Upper lobe of right lung (tissue), 1 donor: ENCODE results near the gene TUBD1. TPM values are rescaled to one million over a fixed set of nuclear protein-coding genes. Genes with fewer than 3 reads are reported as not detected.
A peak's percentile ranks its signal among the peaks of the same experiment; 100 is the strongest.
"Not testable (repeated sequence)": the region's sequence is repeated elsewhere in the genome, so short reads cannot be mapped to it uniquely, and the experiment has no call there.

Experiments used
- ATAC-seq: fragments of 200-7000 bp; cut with Tn5 transposase; one replicate; pipeline ENCODE4 v1.9.1; 2020; ENCODE audit warnings: mild to moderate bottlenecking, moderate library complexity
- DNase-seq: peaks from one replicate; pipeline ENCODE4 v3.0.0-alpha.2; 2020
- H3K27ac ChIP-seq: fragments of 200-600 bp; one replicate; pipeline ENCODE4 v1.8.0; 2022
- H3K27me3 ChIP-seq: fragments of 200-600 bp; one replicate; pipeline ENCODE4 v1.8.0; 2022; ENCODE audit warnings: mild to moderate bottlenecking
- H3K36me3 ChIP-seq: fragments of 200-600 bp; one replicate; pipeline ENCODE4 v1.8.0; 2022
- H3K4me1 ChIP-seq: fragments of 200-600 bp; one replicate; pipeline ENCODE4 v1.8.0; 2022
- H3K4me3 ChIP-seq: fragments of 200-600 bp; one replicate; pipeline ENCODE4 v1.8.0; 2022; ENCODE audit warnings: mild to moderate bottlenecking
- H3K9me3 ChIP-seq: fragments of 200-600 bp; one replicate; pipeline ENCODE4 v1.8.0; 2022
- CTCF ChIP-seq: fragments of 200-600 bp; IDR thresholded peaks from one replicate; pipeline ENCODE4 v1.8.0; 2022; ENCODE audit warnings: antibody characterized with exemption
- intact Hi-C: fragments of 100-400 bp; cut with DNase I; formaldehyde crosslinking; loops from one replicate; pipeline ENCODE4 v1.11.0; 2022
- total RNA-seq: library from RNA; stranded (reverse); fragmentation: NEBNext Ultra II Directional; extraction: Animal tissue kit (Norgen Biotek cat#: 25700); gene quantifications from one replicate; pipeline ENCODE4 v1.2.1, GENCODE V29; 2021
- donor health status: DM: no; HTN: yes; CAD: no; lungs with severe emphysema.

Gene TUBD1
- total RNA-seq, 1 donor from 2014 or later, result 15.3 TPM

DNA sequence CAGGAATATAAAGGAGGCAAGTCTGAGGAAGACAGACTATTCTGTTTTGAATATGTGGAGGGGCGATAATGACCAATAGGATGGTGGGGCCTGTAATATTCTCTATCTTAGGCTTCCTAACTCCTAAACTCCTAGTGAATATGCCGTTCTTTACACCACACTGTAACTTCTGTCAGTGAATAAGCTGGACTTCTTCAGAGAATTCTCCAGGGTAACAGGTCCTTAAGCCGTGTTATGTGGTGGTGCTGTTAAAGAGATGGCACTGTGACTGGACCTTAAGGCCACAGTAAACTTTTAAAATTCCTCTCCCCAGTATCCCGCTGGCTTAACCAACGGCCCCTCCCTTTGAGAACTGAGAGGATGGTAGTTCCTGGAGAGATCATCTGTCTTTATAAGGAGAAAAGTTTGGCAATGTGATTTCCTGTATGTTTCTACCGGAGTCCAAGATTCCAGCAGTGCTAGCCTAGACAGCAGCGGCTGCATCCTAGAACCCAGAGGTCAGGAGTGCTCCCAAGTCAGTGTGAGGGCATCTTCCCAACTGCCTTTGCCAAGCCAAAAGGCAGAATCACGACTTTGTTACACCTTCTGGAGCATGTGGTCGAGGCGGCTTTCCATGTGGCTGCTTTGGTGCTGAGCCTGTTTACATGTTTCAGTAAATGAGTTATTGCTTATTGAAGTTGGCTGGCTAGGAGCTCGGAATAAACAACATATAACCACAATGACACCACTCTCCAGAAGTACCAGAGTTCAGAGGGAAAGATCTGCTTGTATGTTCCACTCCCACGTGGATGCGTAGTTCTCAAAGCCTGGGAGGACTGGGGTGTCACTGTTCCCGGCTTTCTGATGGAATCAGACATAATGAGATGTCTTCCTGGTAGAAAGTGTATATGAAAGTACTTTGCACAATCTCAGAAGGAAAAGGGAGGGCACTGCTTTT is 41.0 kb downstream of the TUBD1 start:
- peaks cover 60% of the 10 kb centered on the region for H3K4me1 ChIP-seq
- no peaks in the 10 kb centered on the region for H3K36me3 ChIP-seq
- intact Hi-C loops, result no loop called here
- no peak overlapping the region for H3K4me3 ChIP-seq
- ATAC-seq, result peak; percentile 4
- peak overlapping the region; percentile 37 for H3K27ac ChIP-seq
- no peaks in the 10 kb centered on the region for H3K9me3 ChIP-seq
- H3K27me3 ChIP-seq, result no peaks in the 10 kb centered on the region
- TF ChIP-seq CTCF, result no peak
- no peak for DNase-seq

DNA sequence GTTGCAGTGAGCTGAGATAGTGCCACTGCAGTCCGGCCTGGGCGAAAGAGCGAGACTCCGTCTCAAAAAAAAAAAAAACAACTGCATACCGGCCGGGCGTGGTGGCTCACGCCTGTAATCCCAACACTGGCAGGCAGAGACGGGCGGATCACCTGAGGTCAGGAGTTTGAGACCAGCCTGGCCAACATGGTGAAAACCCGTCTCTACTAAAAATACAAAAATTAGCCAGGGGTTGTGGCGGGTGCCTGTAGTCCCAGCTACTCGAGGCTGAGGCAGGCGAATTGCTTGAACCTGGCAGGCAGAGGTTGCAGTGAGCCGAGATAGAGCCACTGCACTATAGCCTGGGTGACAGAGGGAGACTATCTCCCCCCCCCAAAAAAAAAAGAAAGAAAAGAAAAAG is 42.4 kb downstream of the TUBD1 start:
- peaks cover 61% of the 10 kb centered on the region for H3K4me1 ChIP-seq
- DNase-seq, intact Hi-C loops, H3K27ac ChIP-seq, H3K27me3 ChIP-seq, ATAC-seq, H3K4me3 ChIP-seq, H3K9me3 ChIP-seq, H3K36me3 ChIP-seq: not testable (repeated sequence)

DNA sequence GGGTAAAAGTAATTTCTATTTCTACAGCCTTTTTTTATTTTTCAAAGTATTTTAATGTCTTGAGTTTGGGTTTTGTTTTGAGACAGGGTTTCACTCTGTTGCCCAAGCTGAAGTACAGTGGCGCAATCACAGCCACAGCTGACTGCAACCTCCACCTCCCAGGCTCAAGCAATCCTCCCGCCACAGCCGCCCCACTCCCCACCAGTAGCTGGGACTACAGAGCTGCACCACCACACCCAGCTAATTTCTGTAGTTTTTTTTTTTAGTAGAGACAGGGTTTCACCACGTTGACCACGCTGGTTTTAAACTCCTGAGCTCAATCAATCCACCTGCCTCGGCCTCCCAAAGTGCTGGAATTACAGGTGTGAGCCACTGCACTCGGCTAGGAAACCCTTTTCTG is 44.0 kb downstream of the TUBD1 start:
- intact Hi-C loops, result no loop called here
- DNase-seq (peak; percentile 92), ATAC-seq (peak; percentile 70)
- no peaks in the 10 kb centered on the region for H3K9me3 ChIP-seq
- H3K4me3 ChIP-seq, result no peak overlapping the region
- peaks cover 74% of the 10 kb centered on the region for H3K4me1 ChIP-seq
- TF ChIP-seq CTCF, result no peak
- no peaks in the 10 kb centered on the region for H3K27me3 ChIP-seq
- H3K36me3 ChIP-seq, result no peaks in the 10 kb centered on the region
- H3K27ac ChIP-seq, result peak overlapping the region; percentile 98

- peaks cover 78% of the 10 kb centered on the region for H3K4me1 ChIP-seq
Observed at GRCh38 chr17:59848385-59848668, 44.4 kb downstream of the TUBD1 start.

DNA sequence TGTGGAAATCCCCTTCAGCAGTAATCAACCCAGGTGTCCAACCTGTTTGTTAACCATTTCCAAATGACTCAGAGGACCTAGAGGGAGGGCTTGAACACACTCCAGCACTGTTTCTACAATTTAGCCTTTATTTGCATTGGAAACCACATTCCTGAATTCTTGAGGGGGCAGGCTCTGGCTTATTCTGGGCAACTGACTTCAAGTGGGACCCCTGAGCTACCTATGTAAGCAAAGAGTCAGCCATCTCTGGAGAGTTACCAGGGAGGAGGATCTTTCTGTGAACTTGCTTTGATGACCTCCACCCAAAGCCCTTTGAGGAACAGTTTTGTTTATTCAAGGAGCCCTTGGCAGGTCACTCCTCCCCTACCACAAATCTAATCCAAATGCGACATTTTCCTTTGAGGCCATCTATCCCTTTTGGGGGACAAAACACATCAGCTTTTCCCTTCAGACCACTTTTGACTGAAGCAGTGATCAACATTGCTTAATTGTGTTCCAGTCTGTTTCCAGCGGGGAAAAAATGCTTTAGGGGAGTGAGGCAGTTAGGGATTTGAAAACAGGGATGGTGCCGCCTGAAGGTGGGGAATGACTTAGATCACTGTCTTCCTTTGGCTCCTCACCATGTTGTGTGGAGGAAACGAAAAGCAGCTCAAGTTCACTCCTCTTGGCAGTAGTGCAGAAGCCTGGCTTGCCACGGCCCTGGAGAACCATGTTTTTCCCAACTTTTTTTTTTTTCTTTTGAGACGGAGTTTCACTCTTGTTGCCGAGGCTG is 46.2 kb downstream of the TUBD1 start:
- DNase-seq (peak; percentile 71), ATAC-seq (peak; percentile 12)
- Histone ChIP-seq H3K9me3 (no peaks in the 10 kb centered on the region), H3K27me3 (no peaks in the 10 kb centered on the region), H3K27ac (peak overlapping the region; percentile 98), H3K4me3 (peak overlapping the region; percentile 19), H3K36me3 (no peaks in the 10 kb centered on the region), H3K4me1 (peaks cover 72% of the 10 kb centered on the region)
- TF ChIP-seq CTCF, result no peak
- intact Hi-C loops, result no loop called here

More at GRCh38 chr17:59848385-59848668, 44.4 kb downstream of the TUBD1 start:
- Histone ChIP-seq H3K4me3 (no peak overlapping the region), H3K36me3 (no peaks in the 10 kb centered on the region), H3K27ac (peak overlapping the region; percentile 98), H3K27me3 (no peaks in the 10 kb centered on the region), H3K9me3 (no peaks in the 10 kb centered on the region)
- ATAC-seq, result no peak
- TF ChIP-seq CTCF, result no peak
- intact Hi-C loops, result no loop called here
- DNase-seq, result no peak
